ENCODE measurements around the gene PAPSS1. TPM values are rescaled to one million over a fixed set of nuclear protein-coding genes. Genes with fewer than 3 reads are reported as not detected.

The PAPSS1 gene
- total RNA-seq, 1 donor from 2014 or later, result 450 TPM

DNA sequence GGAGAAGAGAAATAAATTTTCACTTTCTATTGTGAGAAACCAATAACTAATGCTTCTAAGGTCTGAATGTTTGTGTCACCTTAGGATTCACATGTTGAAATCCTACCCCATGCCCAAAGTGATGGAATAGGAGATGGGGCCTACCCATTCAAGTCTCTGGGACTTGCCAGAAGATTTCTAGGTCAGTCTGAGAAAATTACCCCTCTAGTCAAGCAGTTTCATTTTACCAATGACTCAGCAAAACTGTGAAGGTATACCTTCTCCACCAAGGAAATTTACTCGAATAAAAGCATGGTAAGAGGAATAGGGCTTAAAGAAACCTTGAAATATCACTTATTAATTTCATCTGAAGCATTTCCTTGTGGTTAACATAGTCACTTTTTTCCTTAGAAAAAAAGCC is 23.5 kb upstream of the PAPSS1 start:
- H3K9me3 Mint-ChIP-seq (ENCODE audit: unreplicated experiment), result no peaks in the 10 kb centered on the region
- H3K4me3 Mint-ChIP-seq (ENCODE audit: unreplicated experiment), result no peak overlapping the region
- H3K4me1 Mint-ChIP-seq (ENCODE audit: unreplicated experiment), result peaks cover 16% of the 10 kb centered on the region
- H3K27ac Mint-ChIP-seq (ENCODE audit: unreplicated experiment), result no peak overlapping the region
- no peak for DNase-seq (ENCODE audit: low spot score)
- TF ChIP-seq, protein P1, sequence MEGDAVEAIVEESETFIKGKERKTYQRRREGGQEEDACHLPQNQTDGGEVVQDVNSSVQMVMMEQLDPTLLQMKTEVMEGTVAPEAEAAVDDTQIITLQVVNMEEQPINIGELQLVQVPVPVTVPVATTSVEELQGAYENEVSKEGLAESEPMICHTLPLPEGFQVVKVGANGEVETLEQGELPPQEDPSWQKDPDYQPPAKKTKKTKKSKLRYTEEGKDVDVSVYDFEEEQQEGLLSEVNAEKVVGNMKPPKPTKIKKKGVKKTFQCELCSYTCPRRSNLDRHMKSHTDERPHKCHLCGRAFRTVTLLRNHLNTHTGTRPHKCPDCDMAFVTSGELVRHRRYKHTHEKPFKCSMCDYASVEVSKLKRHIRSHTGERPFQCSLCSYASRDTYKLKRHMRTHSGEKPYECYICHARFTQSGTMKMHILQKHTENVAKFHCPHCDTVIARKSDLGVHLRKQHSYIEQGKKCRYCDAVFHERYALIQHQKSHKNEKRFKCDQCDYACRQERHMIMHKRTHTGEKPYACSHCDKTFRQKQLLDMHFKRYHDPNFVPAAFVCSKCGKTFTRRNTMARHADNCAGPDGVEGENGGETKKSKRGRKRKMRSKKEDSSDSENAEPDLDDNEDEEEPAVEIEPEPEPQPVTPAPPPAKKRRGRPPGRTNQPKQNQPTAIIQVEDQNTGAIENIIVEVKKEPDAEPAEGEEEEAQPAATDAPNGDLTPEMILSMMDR (IDR thresholded peaks at IDR 0.05; ENCODE audit: unreplicated experiment), result no peak
- H3K27me3 Mint-ChIP-seq (ENCODE audit: unreplicated experiment), result no peaks in the 10 kb centered on the region
- H3K36me3 Mint-ChIP-seq (ENCODE audit: low read depth, unreplicated experiment), result no peaks in the 10 kb centered on the region

DNA sequence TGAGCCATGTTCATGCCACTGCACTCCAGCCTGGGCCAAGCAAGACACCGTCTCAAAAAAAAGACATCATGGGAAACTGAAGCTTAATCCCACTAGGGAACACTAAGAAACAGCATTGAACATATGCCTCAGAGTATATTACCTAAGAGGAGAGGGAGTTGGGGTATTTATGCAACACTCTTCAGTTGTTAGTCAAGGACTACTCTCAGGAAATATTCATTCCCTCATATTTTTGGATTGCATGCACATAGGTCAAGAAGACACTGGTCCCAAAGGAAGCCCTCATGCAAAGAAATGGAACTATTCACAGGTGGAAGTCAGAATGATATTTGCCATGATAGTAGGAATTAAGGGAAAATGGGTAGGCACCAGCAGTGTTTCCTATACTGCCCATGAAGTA is 22.8 kb upstream of the PAPSS1 start:
- Mint-ChIP-seq H3K27me3 (ENCODE audit: unreplicated experiment) (no peaks in the 10 kb centered on the region), H3K9me3 (ENCODE audit: unreplicated experiment) (no peaks in the 10 kb centered on the region), H3K4me1 (ENCODE audit: unreplicated experiment) (peaks cover 24% of the 10 kb centered on the region), H3K27ac (ENCODE audit: unreplicated experiment) (no peak overlapping the region), H3K4me3 (ENCODE audit: unreplicated experiment) (no peak overlapping the region), H3K36me3 (ENCODE audit: low read depth, unreplicated experiment) (no peaks in the 10 kb centered on the region)
- DNase-seq (ENCODE audit: low spot score), result no peak
- TF ChIP-seq, protein P1 (IDR thresholded peaks at IDR 0.05; ENCODE audit: unreplicated experiment), result no peak

DNA sequence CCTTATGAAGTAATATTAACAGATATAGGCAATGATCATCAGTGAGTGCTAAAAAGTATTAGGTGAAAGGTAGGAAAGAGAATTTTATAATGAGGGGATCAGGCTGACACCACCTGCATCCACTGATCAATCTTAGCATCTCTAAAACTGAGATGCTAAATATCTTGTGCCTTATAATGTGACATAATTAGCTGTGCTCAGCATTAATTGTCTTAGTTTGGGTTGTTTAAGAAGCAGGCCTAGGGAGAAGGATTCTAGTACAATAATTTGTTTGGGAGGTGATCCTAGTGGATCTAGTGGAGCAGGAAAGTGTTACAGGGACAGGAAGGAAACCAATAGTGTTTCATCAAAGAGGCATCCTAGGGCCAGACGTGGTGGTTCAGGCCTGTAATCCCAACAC is 22.2 kb upstream of the PAPSS1 start:
- Mint-ChIP-seq H3K27ac (ENCODE audit: unreplicated experiment) (no peak overlapping the region), H3K9me3 (ENCODE audit: unreplicated experiment) (no peaks in the 10 kb centered on the region), H3K36me3 (ENCODE audit: low read depth, unreplicated experiment) (no peaks in the 10 kb centered on the region), H3K27me3 (ENCODE audit: unreplicated experiment) (no peaks in the 10 kb centered on the region), H3K4me1 (ENCODE audit: unreplicated experiment) (peaks cover 27% of the 10 kb centered on the region), H3K4me3 (ENCODE audit: unreplicated experiment) (no peak overlapping the region)
- TF ChIP-seq, protein P1 (IDR thresholded peaks at IDR 0.05; ENCODE audit: unreplicated experiment), result no peak
- DNase-seq (ENCODE audit: low spot score), result no peak

DNA sequence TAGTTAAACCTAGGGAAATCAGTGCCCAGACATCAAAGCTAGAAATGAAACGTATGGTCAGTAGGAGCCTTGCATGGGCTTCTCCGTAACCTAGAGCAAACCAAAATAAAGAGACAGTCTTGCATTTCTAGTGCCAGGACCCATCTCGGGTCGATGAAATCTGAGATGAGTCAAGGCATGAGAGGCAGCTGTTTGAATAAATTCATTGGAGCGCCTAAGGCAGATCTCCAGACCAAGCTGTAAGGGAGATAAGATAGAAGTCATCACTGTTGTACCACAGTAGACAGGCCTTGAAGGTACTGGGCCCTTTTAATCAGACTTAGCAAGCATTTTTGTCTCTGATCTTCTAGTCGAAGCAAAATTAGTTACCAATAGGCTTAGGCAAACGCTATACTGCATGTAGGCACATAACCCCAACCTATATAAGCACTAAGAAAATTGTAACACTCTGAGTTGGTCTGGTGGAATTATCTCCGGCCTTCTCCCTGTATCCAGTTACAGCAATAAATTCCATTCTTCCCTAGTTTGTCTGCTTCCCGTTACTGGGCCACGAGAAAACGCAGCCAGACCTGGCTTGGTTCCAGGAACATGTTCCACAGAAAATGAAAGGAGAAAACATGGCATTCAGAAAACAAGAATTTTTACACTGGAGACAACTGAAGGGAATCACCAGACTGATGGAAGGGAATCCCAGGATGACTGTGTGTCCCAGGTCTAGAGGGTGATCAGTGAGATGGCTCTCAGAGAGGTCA is 21.1 kb upstream of the PAPSS1 start:
- Mint-ChIP-seq H3K4me3 (ENCODE audit: unreplicated experiment) (no peak overlapping the region), H3K27me3 (ENCODE audit: unreplicated experiment) (no peaks in the 10 kb centered on the region), H3K27ac (ENCODE audit: unreplicated experiment) (no peak overlapping the region), H3K36me3 (ENCODE audit: low read depth, unreplicated experiment) (no peaks in the 10 kb centered on the region), H3K9me3 (ENCODE audit: unreplicated experiment) (no peaks in the 10 kb centered on the region), H3K4me1 (ENCODE audit: unreplicated experiment) (peaks cover 37% of the 10 kb centered on the region)
- TF ChIP-seq, protein P1 (IDR thresholded peaks at IDR 0.05; ENCODE audit: unreplicated experiment), result no peak
- no peak for DNase-seq (ENCODE audit: low spot score)

DNA sequence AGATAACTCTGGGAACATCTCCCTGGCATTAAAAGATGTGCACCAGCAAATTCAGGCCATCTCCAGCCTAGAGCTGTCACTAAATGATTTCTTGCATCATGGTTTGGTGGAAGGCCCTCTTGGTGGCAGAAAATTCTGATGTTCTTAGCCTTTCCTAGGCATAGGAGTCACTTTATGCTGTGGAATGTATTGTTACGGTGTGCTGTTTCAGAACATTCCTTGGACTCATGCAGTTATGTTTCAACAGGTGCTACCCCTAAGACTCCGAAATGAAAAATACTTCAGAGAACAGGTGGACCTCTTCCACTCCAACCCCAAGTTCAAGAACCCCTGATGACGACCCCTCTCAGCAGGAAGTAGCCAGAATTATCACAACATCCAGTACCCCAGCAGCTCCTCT is 20.3 kb upstream of the PAPSS1 start:
- TF ChIP-seq, protein P1 (IDR thresholded peaks at IDR 0.05; ENCODE audit: unreplicated experiment), result no peak

More for the DNA sequence above, 20.3 kb upstream of the PAPSS1 start:
- Mint-ChIP-seq H3K4me3 (ENCODE audit: unreplicated experiment) (no peak overlapping the region), H3K27me3 (ENCODE audit: unreplicated experiment) (no peaks in the 10 kb centered on the region), H3K4me1 (ENCODE audit: unreplicated experiment) (peaks cover 43% of the 10 kb centered on the region), H3K27ac (ENCODE audit: unreplicated experiment) (no peak overlapping the region), H3K36me3 (ENCODE audit: low read depth, unreplicated experiment) (no peaks in the 10 kb centered on the region), H3K9me3 (ENCODE audit: unreplicated experiment) (no peaks in the 10 kb centered on the region)
- no peak for DNase-seq (ENCODE audit: low spot score)

Data from endothelial cell (in vitro differentiated cells).